SJCRH30 (cell line): ENCODE results near the gene SELENOF. TPM values are rescaled to one million over a fixed set of nuclear protein-coding genes. Genes with fewer than 3 reads are reported as not detected.
"Not testable (repeated sequence)": the region's sequence is repeated elsewhere in the genome, so short reads cannot be mapped to it uniquely, and the experiment has no call there.

Experiments
- DNase-seq, 2 experiments: peaks; one replicate each; pipeline ENCODE4 v3.0.0-alpha.2; 2015 to 2020
- H3K27ac ChIP-seq: fragments of 250-450 bp; sonication (Bioruptor Pico); 2 replicates; pipeline ENCODE4 v1.5.1; 2020; ENCODE audit warnings: mild to moderate bottlenecking, moderate library complexity
- H3K27me3 ChIP-seq: fragments of 250-450 bp; sonication (Bioruptor Pico); 2 replicates; pipeline ENCODE4 v1.5.1; 2020; ENCODE audit warnings: mild to moderate bottlenecking, moderate library complexity
- H3K36me3 ChIP-seq: fragments of 250-450 bp; sonication (Bioruptor Pico); 2 replicates; pipeline ENCODE4 v1.5.1; 2020; ENCODE audit warnings: mild to moderate bottlenecking, moderate library complexity
- H3K4me1 ChIP-seq: fragments of 250-450 bp; sonication (Bioruptor Pico); 2 replicates; pipeline ENCODE4 v1.5.1; 2020; ENCODE audit warnings: mild to moderate bottlenecking, moderate library complexity
- H3K4me3 ChIP-seq: fragments of 250-450 bp; sonication (Bioruptor Pico); 2 replicates; pipeline ENCODE4 v1.5.1; 2020; ENCODE audit warnings: mild to moderate bottlenecking, moderate library complexity
- H3K9me3 ChIP-seq: fragments of 250-450 bp; sonication (Bioruptor Pico); replicated peaks from 2 replicates; pipeline ENCODE4 v1.5.1; 2020; ENCODE audit warnings: mild to moderate bottlenecking, moderate library complexity
- total RNA-seq: library from RNA; depleted of rRNA; stranded (reverse); fragments of >200 nt; shearing (Covaris generic); gene quantifications from 2 replicates; pipeline ENCODE4 v1.2.3, GENCODE V29; 2014

Gene SELENOF
- total RNA-seq, 1 experiment from 2014 or later, result 174 TPM

DNA sequence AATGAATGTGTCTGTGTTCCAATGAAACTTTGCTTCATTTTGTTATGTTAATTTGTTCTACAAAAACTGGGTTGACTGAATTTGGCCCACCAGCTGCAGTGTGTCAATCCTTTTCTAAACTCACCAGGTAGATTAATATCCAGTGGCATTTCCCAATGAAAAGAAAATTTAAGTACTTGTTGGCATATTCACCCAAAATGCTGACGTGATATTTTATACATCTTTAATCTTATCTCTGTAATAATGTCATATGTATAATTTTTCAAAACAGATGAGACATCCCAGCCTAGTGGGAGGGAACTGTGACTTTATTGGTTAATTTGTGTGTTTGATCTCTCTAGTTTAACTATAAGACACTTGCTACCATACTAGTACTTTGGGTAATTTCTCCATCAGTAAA, 8.1 kb downstream of the SELENOF start:
- no peaks in the 10 kb centered on the region for H3K4me1 ChIP-seq
- no peaks in the 10 kb centered on the region for H3K27me3 ChIP-seq
- no peak overlapping the region for H3K4me3 ChIP-seq
- no peak overlapping the region for H3K27ac ChIP-seq
- no peaks in the 10 kb centered on the region; the same call in 1 of the 2 replicates for H3K9me3 ChIP-seq
- H3K36me3 ChIP-seq, result peaks cover 48% of the 10 kb centered on the region
- DNase-seq, result no peak

DNA sequence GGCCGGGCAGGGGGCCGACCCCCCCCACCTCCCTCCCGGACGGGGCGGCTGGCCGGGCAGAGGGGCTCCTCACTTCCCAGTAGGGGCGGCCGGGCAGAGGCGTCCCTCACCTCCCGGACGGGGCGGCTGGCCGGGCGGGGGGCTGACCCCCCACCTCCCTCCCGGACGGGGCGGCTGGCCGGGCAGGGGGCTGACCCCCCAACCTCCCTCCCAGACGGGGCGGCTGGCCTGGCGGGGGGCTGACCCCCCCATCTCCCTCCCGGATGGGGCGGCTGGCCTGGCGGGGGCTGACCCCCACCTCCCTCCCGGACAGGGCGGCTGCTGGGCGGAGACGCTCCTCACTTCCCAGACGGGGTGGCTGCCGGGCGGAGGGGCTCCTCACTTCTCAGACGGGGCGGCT, 14.5 kb downstream of the SELENOF start:
- peaks cover 53% of the 10 kb centered on the region for H3K36me3 ChIP-seq
- H3K4me1 ChIP-seq, H3K9me3 ChIP-seq, H3K27me3 ChIP-seq, H3K27ac ChIP-seq, H3K4me3 ChIP-seq, DNase-seq: not testable (repeated sequence)

DNA sequence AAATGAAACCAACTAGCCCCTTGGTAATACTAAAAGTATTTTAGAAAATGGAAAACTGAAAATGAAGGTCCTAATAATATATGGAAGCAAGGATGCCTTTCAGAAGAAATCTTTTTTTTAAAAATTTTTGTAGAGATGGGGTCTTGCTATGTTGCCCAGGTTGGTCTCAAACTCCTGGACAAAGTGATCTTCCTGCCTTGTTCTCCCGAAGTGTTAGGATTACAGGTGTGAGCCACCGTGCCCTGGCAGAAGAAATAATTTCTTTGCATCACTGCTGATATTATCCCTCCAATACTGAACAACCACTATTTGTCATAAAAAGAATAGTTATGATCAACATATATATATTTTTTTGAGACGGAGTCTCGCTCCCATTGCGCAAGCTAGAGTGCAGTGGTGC, 25.6 kb downstream of the SELENOF start:
- Histone ChIP-seq H3K4me1 (peaks cover 5% of the 10 kb centered on the region; the same call in 1 of the 2 replicates), H3K27ac (no peak overlapping the region), H3K4me3 (no peak overlapping the region), H3K36me3 (peaks cover 24% of the 10 kb centered on the region), H3K9me3 (no peaks in the 10 kb centered on the region), H3K27me3 (no peaks in the 10 kb centered on the region)
- no peak for DNase-seq

DNA sequence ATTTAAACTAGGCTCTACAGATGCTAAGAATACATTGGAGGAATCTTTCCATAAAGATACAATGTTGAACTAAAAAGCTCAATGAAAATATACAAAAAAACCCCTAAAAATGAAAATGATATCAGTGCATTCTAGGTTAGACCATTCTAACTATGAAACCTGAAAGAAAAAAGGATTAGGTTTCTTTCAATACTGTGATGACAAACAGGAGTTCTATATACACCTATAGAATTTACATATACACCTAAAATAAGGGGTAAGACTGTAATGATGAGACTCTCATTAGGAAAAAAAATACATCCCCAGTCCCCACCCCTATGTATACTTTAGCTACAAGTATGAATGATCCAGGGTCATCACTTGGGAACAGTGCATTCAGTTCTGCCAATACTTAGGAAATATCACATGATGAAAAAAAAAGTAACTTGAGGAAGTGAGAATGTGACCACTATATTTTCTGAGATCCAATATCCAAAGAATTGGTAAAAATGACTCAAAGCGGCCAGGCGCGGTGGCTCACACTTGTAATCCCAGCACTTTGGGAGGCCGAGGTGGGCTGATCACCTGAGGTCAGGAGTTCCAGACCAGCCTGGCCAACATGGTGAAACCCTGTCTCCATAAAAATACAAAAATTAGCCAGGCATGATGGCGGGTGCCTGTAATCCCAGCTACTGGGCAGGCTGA, 26.3 kb downstream of the SELENOF start:
- H3K36me3 ChIP-seq, result peaks cover 24% of the 10 kb centered on the region
- H3K4me3 ChIP-seq, result no peak overlapping the region
- H3K9me3 ChIP-seq, result no peaks in the 10 kb centered on the region
- H3K27ac ChIP-seq, result no peak overlapping the region
- no peaks in the 10 kb centered on the region for H3K27me3 ChIP-seq
- DNase-seq, result no peak
- H3K4me1 ChIP-seq, result peaks cover 5% of the 10 kb centered on the region; the same call in 1 of the 2 replicates

DNA sequence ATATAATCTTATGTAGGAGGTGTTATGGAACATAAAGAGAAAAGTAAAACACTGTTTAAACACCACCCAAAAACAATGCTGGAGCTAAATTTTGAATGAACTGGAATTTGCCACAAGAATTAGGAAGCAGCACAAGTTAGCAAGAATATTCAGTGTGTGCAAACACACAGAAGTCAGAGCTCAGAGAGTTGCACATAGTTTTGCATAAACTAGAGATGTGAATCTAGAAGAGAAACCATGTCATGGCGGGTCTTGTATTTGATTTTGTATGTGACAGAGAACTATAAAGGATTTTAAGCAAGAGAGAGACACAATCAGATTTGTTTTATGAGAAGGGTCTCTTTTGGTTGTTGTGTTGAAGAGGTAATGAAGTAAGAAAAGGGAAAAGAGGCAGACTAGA, 38.2 kb downstream of the SELENOF start:
- no peaks in the 10 kb centered on the region for H3K27me3 ChIP-seq
- H3K4me1 ChIP-seq, result no peaks in the 10 kb centered on the region
- no peak overlapping the region for H3K4me3 ChIP-seq
- DNase-seq, result no peak
- no peaks in the 10 kb centered on the region for H3K9me3 ChIP-seq
- no peak overlapping the region for H3K27ac ChIP-seq
- peaks cover 20% of the 10 kb centered on the region for H3K36me3 ChIP-seq

DNA sequence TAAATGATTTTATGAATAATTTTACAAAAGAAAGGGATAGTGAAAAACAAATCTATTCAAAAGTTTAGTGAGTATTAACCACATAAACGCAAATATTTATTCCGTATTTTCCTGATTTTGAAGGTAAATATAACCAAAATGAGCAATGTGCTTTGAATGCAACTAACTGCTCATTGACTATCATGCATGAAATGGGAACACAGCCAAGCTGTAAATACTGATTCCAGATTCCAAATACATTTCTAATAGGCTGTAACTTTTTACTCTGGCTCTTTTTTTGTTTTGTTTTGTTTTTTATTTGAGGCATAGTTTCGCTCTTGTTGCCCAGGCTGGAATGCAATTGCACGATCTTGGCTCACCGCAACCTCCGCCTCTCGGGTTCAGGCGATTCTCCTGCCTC, 41.8 kb downstream of the SELENOF start:
- Histone ChIP-seq H3K4me3 (no peak overlapping the region), H3K9me3 (no peaks in the 10 kb centered on the region), H3K27ac (no peak overlapping the region), H3K36me3 (peaks cover 12% of the 10 kb centered on the region; the same call in 1 of the 2 replicates), H3K27me3 (no peaks in the 10 kb centered on the region), H3K4me1 (no peaks in the 10 kb centered on the region)
- DNase-seq, result no peak

DNA sequence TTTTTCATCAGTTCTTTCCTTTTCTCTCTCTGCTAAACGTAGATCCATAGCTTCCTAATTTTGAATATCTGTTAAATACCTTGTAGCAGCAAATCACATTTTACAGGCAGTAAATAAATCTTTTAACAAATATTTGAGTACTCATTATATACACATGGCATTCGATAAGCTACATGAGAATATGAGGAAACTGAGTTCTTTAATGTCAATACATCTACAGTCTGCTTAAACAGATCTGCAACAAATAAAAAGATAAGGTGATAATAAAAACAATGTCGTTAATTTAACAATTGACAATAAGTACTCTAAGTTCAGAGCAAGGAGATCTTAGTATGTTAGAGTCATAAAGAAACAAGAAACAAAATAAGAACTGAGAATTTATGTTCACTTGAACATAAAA, 42.9 kb downstream of the SELENOF start:
- H3K4me3 ChIP-seq, result no peak overlapping the region
- no peak for DNase-seq
- no peaks in the 10 kb centered on the region for H3K27me3 ChIP-seq
- H3K36me3 ChIP-seq, result peaks cover 13% of the 10 kb centered on the region; the same call in 1 of the 2 replicates
- no peaks in the 10 kb centered on the region for H3K4me1 ChIP-seq
- H3K9me3 ChIP-seq, result no peaks in the 10 kb centered on the region
- no peak overlapping the region for H3K27ac ChIP-seq

DNA sequence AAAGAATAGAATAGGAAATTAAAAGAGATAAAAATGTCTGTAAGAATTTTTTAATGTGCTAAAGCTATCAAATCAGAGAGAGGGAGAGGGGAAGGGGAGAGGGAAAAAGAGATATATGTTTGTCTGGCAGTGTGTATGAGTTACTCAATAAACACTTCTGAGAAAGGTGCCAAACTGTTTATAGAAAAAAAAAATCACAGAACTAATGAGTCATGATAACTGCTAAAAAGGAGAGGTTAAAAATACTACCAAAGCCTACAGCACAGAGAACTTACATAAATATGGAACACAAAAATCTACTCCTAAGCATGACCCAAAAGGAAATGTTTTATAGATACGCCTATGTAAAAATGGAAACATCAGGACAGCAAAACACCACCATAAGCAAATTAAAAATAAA, 45.4 kb downstream of the SELENOF start:
- H3K27ac ChIP-seq, result no peak overlapping the region
- H3K9me3 ChIP-seq, result no peaks in the 10 kb centered on the region
- no peaks in the 10 kb centered on the region for H3K4me1 ChIP-seq
- H3K27me3 ChIP-seq, result no peaks in the 10 kb centered on the region
- no peak overlapping the region for H3K4me3 ChIP-seq
- DNase-seq, result no peak
- peaks cover 7% of the 10 kb centered on the region; the same call in 1 of the 2 replicates for H3K36me3 ChIP-seq

DNA sequence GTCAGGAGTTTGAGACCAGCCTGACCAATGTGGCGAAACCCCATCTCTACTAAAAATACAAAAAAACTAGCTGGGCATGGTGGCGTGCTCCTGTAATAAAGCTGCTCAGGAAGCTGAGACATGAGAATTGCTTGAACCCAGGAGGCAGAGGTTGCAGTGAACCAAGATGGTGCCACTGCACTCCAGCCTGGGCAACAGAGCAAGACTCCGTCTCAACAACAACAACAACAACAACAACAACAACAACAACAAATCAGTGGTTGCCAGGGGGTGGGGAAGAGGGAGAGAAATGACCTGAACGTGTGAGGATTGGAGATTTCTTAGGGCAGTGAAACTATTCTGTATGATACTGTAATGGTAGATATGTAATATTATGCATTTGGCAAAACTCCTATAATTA, 46.6 kb downstream of the SELENOF start:
- DNase-seq, H3K4me1 ChIP-seq, H3K4me3 ChIP-seq, H3K27me3 ChIP-seq, H3K36me3 ChIP-seq, H3K9me3 ChIP-seq, H3K27ac ChIP-seq: not testable (repeated sequence)

DNA sequence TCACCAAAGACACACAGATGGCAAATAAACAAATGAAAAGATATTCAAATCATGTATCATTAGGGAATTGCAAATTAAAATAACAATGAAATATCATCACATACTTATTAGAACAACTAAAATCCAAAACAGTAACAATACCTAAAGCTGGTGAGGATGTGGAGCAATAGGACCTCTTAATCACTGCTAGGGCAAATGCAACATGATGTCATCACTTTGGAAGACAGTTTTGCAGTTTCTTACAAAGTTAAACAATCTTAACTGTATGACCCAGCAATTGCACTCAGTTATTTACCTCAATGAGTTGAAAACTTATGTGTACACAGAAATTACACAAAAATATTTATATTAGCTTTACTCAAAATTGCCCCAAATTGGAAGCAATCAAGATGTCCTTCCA, 47.3 kb downstream of the SELENOF start:
- no peak overlapping the region for H3K27ac ChIP-seq
- H3K4me3 ChIP-seq, result no peak overlapping the region
- no peak for DNase-seq
- no peaks in the 10 kb centered on the region for H3K9me3 ChIP-seq
- no peaks in the 10 kb centered on the region for H3K27me3 ChIP-seq
- H3K4me1 ChIP-seq, result no peaks in the 10 kb centered on the region
- peaks cover 7% of the 10 kb centered on the region for H3K36me3 ChIP-seq

DNA sequence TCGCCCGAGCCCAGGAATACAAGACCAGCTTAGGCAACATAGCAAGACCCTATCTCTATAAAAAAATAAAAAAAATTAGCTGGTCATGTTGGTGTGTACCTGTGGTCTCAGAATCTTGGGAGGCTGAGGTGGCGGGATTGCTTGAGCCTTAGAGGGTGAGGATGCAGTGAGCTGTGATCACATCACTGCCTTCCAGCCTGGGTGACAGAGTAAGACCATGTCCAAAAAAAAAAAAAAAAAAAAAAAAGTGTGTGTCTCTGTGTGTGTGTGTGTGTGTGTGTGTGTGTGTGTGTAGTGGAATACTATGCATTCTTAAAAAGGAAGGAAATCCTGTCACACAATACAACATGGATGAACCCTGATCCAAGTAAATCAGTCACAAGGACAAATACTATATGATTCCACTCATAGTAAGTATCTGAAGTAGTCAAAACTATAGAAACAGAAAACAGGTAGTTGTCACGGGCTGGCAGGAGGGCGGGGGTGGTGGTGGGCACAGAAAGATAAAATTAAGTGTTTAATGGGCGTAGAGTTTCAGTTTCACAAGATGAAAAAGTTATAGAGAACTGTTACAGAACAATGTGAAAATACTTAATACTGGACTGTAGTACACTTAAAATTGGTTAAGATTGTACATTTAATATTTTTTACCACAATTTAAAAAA, 47.8 kb downstream of the SELENOF start:
- Histone ChIP-seq H3K4me3 (no peak overlapping the region), H3K36me3 (peaks cover 7% of the 10 kb centered on the region), H3K27ac (no peak overlapping the region), H3K27me3 (no peaks in the 10 kb centered on the region), H3K4me1 (no peaks in the 10 kb centered on the region), H3K9me3 (no peaks in the 10 kb centered on the region)
- DNase-seq, result no peak

DNA sequence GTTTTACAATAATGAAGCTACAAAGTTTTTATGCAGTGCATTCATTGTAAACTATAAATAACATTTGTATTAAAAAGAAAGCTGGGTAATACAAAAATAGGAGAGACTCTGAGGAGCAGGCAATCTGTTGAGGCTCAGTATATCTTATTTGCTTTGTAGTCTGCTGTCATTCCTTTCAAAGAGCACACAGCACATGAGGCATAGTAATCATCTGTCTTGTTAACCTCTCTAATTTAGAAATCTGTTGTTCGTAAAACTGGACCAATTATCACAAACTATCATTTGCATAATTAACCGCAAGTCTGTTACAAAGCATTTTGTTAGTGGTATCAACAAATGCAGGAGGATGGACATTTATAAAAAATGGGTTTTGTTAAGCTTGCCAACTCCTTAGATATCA, 51.0 kb downstream of the SELENOF start:
- no peaks in the 10 kb centered on the region for H3K27me3 ChIP-seq
- H3K9me3 ChIP-seq, result no peaks in the 10 kb centered on the region; the same call in 1 of the 2 replicates
- DNase-seq, result no peak
- peaks cover 9% of the 10 kb centered on the region for H3K36me3 ChIP-seq
- H3K27ac ChIP-seq, result no peak overlapping the region
- H3K4me3 ChIP-seq, result no peak overlapping the region
- H3K4me1 ChIP-seq, result no peaks in the 10 kb centered on the region

DNA sequence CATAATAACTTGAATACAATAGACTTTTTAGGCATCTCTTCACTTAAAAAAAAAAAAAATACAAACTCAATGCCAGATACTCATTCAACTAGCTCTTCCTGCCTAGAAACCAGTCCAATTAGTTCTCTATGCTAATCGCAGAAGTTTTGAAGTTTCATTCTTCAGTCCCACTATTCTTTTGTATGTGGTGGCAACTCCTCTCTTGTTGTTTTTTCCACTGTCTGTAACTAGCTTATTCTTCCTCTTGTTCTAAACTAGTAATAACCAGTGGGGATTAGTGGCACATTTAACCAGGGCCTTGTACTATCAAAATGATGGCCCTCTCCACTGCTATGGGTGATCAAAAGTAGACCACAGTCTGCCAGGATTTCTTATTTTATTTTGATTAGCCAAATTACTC, 52.5 kb downstream of the SELENOF start:
- Histone ChIP-seq H3K27me3 (no peaks in the 10 kb centered on the region), H3K9me3 (no peaks in the 10 kb centered on the region; the same call in 1 of the 2 replicates), H3K4me3 (no peak overlapping the region), H3K4me1 (no peaks in the 10 kb centered on the region), H3K36me3 (peaks cover 7% of the 10 kb centered on the region), H3K27ac (no peak overlapping the region)
- DNase-seq, result no peak

DNA sequence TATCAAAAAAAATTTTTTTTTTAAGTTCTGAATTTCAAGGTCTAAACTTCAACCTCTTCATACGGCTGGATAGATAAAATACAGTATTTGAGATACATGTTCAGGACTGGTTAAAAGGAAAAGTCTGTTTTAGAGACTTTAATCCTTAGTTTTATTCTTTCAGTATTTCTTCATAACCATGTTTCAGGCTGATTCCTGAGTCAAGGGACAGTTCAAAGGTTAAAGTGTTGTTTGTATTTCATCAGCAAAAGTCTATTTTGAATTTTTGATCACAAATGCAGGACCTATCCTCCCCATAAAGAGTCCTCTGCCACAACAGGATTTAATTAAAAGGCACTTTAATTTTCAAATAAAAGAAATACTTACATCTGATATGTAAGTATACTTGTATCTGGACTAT, 53.5 kb downstream of the SELENOF start:
- Histone ChIP-seq H3K9me3 (no peaks in the 10 kb centered on the region; the same call in 1 of the 2 replicates), H3K4me3 (no peak overlapping the region), H3K27me3 (no peaks in the 10 kb centered on the region), H3K27ac (no peak overlapping the region), H3K4me1 (no peaks in the 10 kb centered on the region), H3K36me3 (peaks cover 7% of the 10 kb centered on the region)
- no peak for DNase-seq

DNA sequence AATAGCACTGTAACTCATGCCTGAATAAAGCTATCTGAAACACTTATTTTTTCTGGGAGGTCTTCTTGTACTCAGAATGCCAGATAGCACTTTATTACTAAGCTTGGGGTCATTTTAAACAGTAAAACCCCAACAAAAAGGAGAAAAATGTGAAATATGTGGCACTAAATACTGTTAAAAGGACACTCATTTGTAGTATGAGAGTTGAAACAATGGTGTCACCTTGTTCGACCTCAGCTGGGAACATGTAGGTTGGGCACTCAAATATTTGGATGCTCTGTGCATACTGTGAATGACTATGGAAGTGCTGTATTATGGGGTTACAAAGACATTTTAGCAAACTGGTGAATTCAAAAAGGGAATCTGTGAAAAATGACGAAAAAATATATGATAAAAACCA, 53.9 kb downstream of the SELENOF start:
- no peak for DNase-seq
- Histone ChIP-seq H3K27ac (no peak overlapping the region), H3K27me3 (no peaks in the 10 kb centered on the region), H3K36me3 (peaks cover 7% of the 10 kb centered on the region), H3K9me3 (no peaks in the 10 kb centered on the region; the same call in 1 of the 2 replicates), H3K4me1 (no peaks in the 10 kb centered on the region), H3K4me3 (no peak overlapping the region)
